T-helper 1 cell treated with Interleukin-12 subunit alpha and Interleukin-12 subunit beta and Interleukin-4 antibody, amounts not matched to agents 30 μg/mL and 1 μg/mL, for 36 hours (primary cell): Measurements from ENCODE around the gene BIRC5.

Experiments used
- H3K27ac Mint-ChIP-seq: one replicate; pipeline ENCODE4 v1.8.0; 2021; ENCODE audit warnings: mild to moderate bottlenecking, mixed read lengths
- H3K27me3 Mint-ChIP-seq: one replicate; pipeline ENCODE4 v1.8.0; 2021; ENCODE audit warnings: low read depth, mixed read lengths
- H3K36me3 Mint-ChIP-seq: one replicate; pipeline ENCODE4 v1.8.0; 2021; ENCODE audit warnings: low read depth, mixed read lengths
- H3K4me1 Mint-ChIP-seq: one replicate; pipeline ENCODE4 v1.8.0; 2021; ENCODE audit warnings: low read depth, mixed read lengths
- H3K4me3 Mint-ChIP-seq: one replicate; pipeline ENCODE4 v1.8.0; 2021; ENCODE audit warnings: mild to moderate bottlenecking, moderate library complexity, mixed read lengths
- H3K9me3 Mint-ChIP-seq: one replicate; pipeline ENCODE4 v1.8.0; 2021; ENCODE audit warnings: mixed read lengths

The BIRC5 gene

DNA sequence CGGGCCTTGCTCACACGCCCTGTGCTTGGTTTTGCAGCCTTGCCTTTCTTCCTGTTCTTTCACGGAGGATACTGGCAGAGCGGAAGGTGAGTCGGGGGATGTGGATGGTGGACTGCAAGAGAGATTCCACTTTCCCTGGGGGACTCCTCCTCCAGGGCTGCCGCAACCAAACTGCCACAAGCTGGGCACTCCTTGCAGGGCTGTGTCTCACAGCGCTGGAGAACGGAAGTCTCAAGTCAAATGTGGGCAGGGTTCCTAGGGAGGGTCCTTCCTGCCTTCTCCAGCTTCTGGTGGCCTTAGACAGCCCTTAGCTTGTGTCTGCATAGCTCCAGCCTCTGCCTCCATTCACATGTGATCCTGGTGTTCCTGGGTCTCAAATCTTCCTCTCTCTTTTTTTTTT lies 11.4 kb upstream of the BIRC5 start:
- H3K4me3 Mint-ChIP-seq, result no peak overlapping the region
- peaks cover 3% of the 10 kb centered on the region for H3K36me3 Mint-ChIP-seq
- H3K27me3 Mint-ChIP-seq, result no peaks in the 10 kb centered on the region
- H3K4me1 Mint-ChIP-seq, result peaks cover 7% of the 10 kb centered on the region
- H3K9me3 Mint-ChIP-seq, result no peaks in the 10 kb centered on the region
- H3K27ac Mint-ChIP-seq, result no peak overlapping the region

DNA sequence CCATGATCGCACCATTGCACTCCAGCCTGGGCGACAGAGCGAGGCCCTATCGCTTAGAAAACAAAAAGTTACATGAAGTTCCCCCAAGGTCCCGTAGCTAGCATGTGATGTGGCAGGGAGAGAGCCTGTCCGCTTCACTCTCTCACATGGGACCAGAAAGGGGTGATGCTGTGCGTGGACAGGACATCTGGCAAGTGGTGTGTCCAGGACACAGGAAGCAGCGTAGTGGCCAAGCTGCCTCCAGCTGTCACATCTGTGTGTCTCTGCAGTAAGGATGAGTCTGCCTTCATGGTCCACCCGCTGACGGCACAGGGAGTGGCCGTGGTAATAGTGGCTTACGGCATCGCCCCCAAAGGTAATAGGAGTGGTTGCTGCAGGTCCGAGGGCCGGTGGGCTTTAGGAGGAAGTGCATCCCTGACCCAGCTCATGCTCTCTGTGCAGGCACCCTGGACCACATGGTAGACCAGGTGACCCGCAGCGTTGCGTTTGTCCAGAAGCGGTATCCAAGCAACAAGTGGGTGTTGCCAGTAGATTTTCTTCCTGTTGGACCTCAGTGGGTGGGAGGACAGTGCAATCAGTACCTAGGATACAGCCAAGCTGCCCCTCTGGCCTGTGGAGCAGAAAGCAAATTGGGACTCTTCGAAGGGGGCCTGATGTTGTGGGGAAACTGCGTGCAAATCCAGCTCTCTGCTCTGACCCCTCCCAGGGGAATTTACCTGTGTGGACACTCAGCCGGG lies 9.5 kb upstream of the BIRC5 start:
- Mint-ChIP-seq H3K27ac (no peak overlapping the region), H3K36me3 (peaks cover 3% of the 10 kb centered on the region), H3K4me3 (no peak overlapping the region), H3K4me1 (no peaks in the 10 kb centered on the region), H3K27me3 (no peaks in the 10 kb centered on the region), H3K9me3 (no peaks in the 10 kb centered on the region)

DNA sequence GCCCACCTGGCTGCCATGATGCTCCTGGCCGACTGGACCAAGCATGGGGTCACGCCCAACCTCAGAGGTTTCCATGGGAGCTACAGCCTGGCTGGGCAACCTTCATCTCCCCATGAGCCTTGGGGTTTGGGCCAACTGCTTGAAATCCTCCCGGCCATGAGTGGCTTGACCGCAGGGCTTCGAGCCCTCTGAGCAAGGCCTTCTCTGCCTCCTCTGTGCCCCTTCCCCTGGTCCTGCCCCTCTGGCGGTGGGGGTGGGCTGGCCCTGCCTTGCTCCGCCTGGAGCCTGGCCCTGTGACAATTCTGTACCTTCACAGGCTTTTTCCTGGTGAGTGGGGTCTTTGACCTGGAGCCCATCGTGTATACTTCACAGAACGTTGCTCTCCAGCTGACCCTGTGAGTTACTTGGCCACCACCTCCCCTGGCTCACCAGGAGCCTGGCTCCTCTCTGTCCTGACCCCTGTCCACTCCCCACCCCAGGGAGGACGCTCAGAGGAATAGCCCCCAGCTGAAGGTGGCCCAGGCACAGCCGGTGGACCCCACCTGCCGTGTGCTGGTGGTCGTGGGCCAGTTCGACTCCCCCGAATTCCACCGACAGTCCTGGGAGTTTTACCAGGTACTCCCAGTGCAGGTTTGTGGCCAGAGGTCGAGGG lies 8.8 kb upstream of the BIRC5 start:
- H3K36me3 Mint-ChIP-seq, result peaks cover 3% of the 10 kb centered on the region
- no peaks in the 10 kb centered on the region for H3K27me3 Mint-ChIP-seq
- H3K4me1 Mint-ChIP-seq, result no peaks in the 10 kb centered on the region
- no peak overlapping the region for H3K4me3 Mint-ChIP-seq
- no peak overlapping the region for H3K27ac Mint-ChIP-seq
- no peaks in the 10 kb centered on the region for H3K9me3 Mint-ChIP-seq

DNA sequence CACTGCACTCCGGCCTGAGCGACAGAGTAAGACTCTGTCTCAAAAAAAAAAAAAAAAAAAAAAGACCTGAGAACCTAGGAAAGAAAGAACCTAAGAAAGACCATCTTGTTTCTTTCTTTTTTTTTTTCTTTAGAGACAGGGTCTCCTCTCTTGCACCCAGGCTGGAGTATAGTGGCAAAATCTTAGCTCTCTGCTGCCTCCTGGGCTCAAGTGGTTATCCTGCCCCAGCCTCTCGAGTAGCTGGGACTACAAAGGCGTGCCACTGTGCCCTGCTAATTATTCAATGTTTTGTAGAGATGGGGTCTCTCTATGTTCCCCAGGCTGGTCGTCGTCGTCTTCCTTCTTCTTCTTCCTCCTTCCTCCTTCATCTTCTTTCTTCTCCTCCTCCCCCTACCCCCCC lies 7.8 kb upstream of the BIRC5 start:
- Mint-ChIP-seq H3K27ac (no peak overlapping the region), H3K36me3 (peaks cover 3% of the 10 kb centered on the region), H3K4me1 (no peaks in the 10 kb centered on the region), H3K9me3 (no peaks in the 10 kb centered on the region), H3K27me3 (no peaks in the 10 kb centered on the region), H3K4me3 (no peak overlapping the region)

DNA sequence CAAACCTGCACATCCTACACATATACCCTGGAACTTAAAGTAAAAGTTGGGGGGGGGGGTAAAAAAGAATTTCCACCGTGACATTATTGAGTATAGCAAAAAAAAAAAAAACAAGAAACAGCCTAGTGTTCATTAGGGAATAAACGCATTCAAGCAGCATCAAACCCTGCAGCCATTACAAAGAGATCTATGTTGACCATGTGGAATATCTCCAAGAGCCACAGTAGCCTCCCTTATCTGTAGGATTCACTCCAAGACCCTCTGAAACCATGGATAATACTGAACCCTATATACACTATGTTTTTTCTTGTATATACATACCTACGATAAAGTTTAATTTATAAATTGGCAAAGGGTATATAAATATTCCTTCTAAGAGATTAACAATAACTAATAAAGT lies 5.6 kb upstream of the BIRC5 start:
- no peak overlapping the region for H3K4me3 Mint-ChIP-seq
- H3K36me3 Mint-ChIP-seq, result peaks cover 3% of the 10 kb centered on the region
- no peaks in the 10 kb centered on the region for H3K4me1 Mint-ChIP-seq
- no peaks in the 10 kb centered on the region for H3K27me3 Mint-ChIP-seq
- H3K27ac Mint-ChIP-seq, result no peak overlapping the region
- no peaks in the 10 kb centered on the region for H3K9me3 Mint-ChIP-seq

DNA sequence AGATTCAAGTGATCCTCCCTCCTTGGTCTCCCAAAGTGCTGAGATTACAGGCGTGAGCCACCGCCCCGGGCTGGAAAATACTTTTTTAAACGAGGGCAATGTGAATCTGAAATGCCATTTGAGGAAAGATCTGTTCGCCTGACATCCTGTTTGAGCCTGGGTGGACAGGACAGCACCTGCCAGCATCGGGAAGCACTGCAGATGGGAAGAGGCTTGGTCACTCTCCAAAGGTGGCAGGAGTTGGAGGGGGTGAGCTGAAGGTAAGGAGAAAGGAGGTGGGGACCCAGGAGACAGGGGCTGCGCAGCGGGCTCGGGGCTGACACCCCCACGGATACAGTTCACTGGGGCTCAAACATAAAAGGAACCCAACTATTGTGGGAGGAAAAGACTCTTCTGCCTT lies 3.9 kb upstream of the BIRC5 start:
- no peak overlapping the region for H3K27ac Mint-ChIP-seq

DNA sequence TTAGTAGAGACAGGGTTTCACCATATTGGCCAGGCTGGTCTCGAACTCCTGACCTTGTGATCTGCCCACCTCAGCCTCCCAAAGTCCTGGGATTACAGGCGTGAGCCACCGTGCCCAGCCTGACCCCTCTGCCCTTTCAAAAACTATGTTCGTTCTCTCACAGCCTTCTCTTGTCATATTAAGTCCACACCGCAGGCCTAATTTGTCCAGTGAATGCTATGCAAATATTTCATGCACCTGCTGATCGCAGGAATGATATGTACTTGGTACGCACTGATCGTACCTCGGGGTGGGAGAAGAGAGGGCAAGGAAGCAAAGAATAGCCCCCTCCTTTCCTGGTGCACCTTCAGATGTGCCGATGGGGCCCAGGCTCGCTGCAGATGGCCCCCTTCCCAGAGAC lies 3.0 kb upstream of the BIRC5 start:
- no peak overlapping the region for H3K27ac Mint-ChIP-seq
- H3K36me3 Mint-ChIP-seq, result peaks cover 5% of the 10 kb centered on the region
- no peak overlapping the region for H3K4me3 Mint-ChIP-seq
- no peaks in the 10 kb centered on the region for H3K27me3 Mint-ChIP-seq
- peaks cover 10% of the 10 kb centered on the region for H3K4me1 Mint-ChIP-seq
- no peaks in the 10 kb centered on the region for H3K9me3 Mint-ChIP-seq

More for the DNA sequence above, 3.9 kb upstream of the BIRC5 start:
- Mint-ChIP-seq H3K4me1 (peaks cover 5% of the 10 kb centered on the region), H3K9me3 (no peaks in the 10 kb centered on the region), H3K27me3 (no peaks in the 10 kb centered on the region), H3K4me3 (no peak overlapping the region), H3K36me3 (no peaks in the 10 kb centered on the region)

DNA sequence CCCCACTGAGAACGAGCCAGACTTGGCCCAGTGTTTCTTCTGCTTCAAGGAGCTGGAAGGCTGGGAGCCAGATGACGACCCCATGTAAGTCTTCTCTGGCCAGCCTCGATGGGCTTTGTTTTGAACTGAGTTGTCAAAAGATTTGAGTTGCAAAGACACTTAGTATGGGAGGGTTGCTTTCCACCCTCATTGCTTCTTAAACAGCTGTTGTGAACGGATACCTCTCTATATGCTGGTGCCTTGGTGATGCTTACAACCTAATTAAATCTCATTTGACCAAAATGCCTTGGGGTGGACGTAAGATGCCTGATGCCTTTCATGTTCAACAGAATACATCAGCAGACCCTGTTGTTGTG lies 631 bp downstream of the BIRC5 start:
- Mint-ChIP-seq H3K27me3 (no peaks in the 10 kb centered on the region), H3K27ac (peak overlapping the region; percentile 92), H3K36me3 (peaks cover 20% of the 10 kb centered on the region), H3K9me3 (no peaks in the 10 kb centered on the region), H3K4me1 (peaks cover 17% of the 10 kb centered on the region), H3K4me3 (peak overlapping the region; percentile 94)

DNA sequence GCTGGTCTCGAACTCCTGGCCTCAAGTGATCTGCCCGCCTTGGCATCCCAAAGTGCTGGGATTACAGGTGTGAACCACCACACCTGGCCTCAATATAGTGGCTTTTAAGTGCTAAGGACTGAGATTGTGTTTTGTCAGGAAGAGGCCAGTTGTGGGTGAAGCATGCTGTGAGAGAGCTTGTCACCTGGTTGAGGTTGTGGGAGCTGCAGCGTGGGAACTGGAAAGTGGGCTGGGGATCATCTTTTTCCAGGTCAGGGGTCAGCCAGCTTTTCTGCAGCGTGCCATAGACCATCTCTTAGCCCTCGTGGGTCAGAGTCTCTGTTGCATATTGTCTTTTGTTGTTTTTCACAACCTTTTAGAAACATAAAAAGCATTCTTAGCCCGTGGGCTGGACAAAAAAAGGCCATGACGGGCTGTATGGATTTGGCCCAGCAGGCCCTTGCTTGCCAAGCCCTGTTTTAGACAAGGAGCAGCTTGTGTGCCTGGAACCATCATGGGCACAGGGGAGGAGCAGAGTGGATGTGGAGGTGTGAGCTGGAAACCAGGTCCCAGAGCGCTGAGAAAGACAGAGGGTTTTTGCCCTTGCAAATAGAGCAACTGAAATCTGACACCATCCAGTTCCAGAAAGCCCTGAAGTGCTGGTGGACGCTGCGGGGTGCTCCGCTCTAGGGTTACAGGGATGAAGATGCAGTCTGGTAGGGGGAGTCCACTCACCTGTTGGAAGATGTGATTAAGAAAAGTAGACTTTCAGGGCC lies 5.5 kb downstream of the BIRC5 start:
- Mint-ChIP-seq H3K27me3 (no peaks in the 10 kb centered on the region), H3K4me3 (no peak overlapping the region), H3K9me3 (no peaks in the 10 kb centered on the region), H3K27ac (no peak overlapping the region), H3K4me1 (peaks cover 16% of the 10 kb centered on the region), H3K36me3 (peaks cover 41% of the 10 kb centered on the region)

DNA sequence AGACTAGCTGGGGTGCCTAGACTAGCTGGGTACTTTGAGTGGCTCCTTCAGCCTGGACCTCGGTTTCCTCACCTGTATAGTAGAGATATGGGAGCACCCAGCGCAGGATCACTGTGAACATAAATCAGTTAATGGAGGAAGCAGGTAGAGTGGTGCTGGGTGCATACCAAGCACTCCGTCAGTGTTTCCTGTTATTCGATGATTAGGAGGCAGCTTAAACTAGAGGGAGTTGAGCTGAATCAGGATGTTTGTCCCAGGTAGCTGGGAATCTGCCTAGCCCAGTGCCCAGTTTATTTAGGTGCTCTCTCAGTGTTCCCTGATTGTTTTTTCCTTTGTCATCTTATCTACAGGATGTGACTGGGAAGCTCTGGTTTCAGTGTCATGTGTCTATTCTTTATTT lies 9.0 kb downstream of the BIRC5 start:
- H3K36me3 Mint-ChIP-seq, result peaks cover 36% of the 10 kb centered on the region

DNA sequence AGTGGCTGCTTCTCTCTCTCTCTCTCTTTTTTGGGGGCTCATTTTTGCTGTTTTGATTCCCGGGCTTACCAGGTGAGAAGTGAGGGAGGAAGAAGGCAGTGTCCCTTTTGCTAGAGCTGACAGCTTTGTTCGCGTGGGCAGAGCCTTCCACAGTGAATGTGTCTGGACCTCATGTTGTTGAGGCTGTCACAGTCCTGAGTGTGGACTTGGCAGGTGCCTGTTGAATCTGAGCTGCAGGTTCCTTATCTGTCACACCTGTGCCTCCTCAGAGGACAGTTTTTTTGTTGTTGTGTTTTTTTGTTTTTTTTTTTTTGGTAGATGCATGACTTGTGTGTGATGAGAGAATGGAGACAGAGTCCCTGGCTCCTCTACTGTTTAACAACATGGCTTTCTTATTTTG lies 9.7 kb downstream of the BIRC5 start:
- H3K4me1 Mint-ChIP-seq, result peaks cover 8% of the 10 kb centered on the region
- peaks cover 33% of the 10 kb centered on the region for H3K36me3 Mint-ChIP-seq
- no peak overlapping the region for H3K27ac Mint-ChIP-seq
- peaks cover 10% of the 10 kb centered on the region for H3K27me3 Mint-ChIP-seq
- H3K9me3 Mint-ChIP-seq, result no peaks in the 10 kb centered on the region
- H3K4me3 Mint-ChIP-seq, result no peak overlapping the region

More for the DNA sequence above, 9.0 kb downstream of the BIRC5 start:
- Mint-ChIP-seq H3K9me3 (no peaks in the 10 kb centered on the region), H3K4me1 (peaks cover 8% of the 10 kb centered on the region), H3K27ac (no peak overlapping the region), H3K27me3 (peaks cover 5% of the 10 kb centered on the region), H3K4me3 (no peak overlapping the region)

DNA sequence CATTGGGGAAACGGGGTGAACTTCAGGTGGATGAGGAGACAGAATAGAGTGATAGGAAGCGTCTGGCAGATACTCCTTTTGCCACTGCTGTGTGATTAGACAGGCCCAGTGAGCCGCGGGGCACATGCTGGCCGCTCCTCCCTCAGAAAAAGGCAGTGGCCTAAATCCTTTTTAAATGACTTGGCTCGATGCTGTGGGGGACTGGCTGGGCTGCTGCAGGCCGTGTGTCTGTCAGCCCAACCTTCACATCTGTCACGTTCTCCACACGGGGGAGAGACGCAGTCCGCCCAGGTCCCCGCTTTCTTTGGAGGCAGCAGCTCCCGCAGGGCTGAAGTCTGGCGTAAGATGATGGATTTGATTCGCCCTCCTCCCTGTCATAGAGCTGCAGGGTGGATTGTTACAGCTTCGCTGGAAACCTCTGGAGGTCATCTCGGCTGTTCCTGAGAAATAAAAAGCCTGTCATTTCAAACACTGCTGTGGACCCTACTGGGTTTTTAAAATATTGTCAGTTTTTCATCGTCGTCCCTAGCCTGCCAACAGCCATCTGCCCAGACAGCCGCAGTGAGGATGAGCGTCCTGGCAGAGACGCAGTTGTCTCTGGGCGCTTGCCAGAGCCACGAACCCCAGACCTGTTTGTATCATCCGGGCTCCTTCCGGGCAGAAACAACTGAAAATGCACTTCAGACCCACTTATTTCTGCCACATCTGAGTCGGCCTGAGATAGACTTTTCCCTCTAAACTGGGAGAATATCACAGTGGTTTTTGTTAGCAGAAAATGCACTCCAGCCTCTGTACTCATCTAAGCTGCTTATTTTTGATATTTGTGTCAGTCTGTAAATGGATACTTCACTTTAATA lies 10.4 kb downstream of the BIRC5 start:
- Mint-ChIP-seq H3K4me3 (no peak overlapping the region), H3K27ac (no peak overlapping the region), H3K4me1 (peaks cover 6% of the 10 kb centered on the region), H3K36me3 (peaks cover 28% of the 10 kb centered on the region), H3K9me3 (no peaks in the 10 kb centered on the region), H3K27me3 (peaks cover 12% of the 10 kb centered on the region)

DNA sequence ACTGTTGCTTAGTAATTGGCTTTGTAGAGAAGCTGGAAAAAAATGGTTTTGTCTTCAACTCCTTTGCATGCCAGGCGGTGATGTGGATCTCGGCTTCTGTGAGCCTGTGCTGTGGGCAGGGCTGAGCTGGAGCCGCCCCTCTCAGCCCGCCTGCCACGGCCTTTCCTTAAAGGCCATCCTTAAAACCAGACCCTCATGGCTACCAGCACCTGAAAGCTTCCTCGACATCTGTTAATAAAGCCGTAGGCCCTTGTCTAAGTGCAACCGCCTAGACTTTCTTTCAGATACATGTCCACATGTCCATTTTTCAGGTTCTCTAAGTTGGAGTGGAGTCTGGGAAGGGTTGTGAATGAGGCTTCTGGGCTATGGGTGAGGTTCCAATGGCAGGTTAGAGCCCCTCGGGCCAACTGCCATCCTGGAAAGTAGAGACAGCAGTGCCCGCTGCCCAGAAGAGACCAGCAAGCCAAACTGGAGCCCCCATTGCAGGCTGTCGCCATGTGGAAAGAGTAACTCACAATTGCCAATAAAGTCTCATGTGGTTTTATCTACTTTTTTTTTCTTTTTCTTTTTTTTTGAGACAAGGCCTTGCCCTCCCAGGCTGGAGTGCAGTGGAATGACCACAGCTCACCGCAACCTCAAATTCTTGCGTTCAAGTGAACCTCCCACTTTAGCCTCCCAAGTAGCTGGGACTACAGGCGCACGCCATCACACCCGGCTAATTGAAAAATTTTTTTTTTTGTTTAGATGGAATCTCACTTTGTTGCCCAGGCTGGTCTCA lies 11.2 kb downstream of the BIRC5 start:
- Mint-ChIP-seq H3K36me3 (peaks cover 24% of the 10 kb centered on the region), H3K27me3 (peaks cover 18% of the 10 kb centered on the region), H3K4me1 (peaks cover 6% of the 10 kb centered on the region), H3K27ac (no peak overlapping the region), H3K9me3 (no peaks in the 10 kb centered on the region), H3K4me3 (no peak overlapping the region)
